ENCODE data around the gene MSLN. TPM values are rescaled to one million over a fixed set of nuclear protein-coding genes. Genes with fewer than 3 reads are reported as not detected.

MSLN gene
- total and polyA plus RNA-seq, 2 of the 13 experiments (the other 11 are each of a cell fraction or from before 2014, with no cell fraction given): 2.0 to 2.3 TPM

- TF ChIP-seq PITX1 (CRISPR knock-in tag; IDR thresholded peaks at IDR 0.05) (peak; percentile 48; the same call in 1 of the 2 replicates), ZNF430 (CRISPR knock-in tag; IDR thresholded peaks at IDR 0.05) (0 out of 2 replicates have a peak, but pooled peaks have one; percentile 33), MATR3 (CRISPR knock-in tag; IDR thresholded peaks at IDR 0.05) (no peak), AGO2 (optimal IDR thresholded peaks at IDR 0.05; ENCODE audit: low read depth, low read length) (peak; percentile 50), ZFX (CRISPR knock-in tag; IDR thresholded peaks at IDR 0.05; ENCODE audit: low read depth) (peak; percentile 54; the same call in 1 of the 2 replicates), KDM3A (CRISPR knock-in tag; IDR thresholded peaks at IDR 0.05; ENCODE audit: low read depth) (no peak), HNF4A (CRISPR knock-in tag; IDR thresholded peaks at IDR 0.05) (no peak), ARID4A (CRISPR knock-in tag; IDR thresholded peaks at IDR 0.05; ENCODE audit: borderline replicate concordance) (peak; percentile 44), ATF1 (CRISPR knock-in tag; IDR thresholded peaks at IDR 0.05) (no peak), TFDP1 (CRISPR knock-in tag; IDR thresholded peaks at IDR 0.05; ENCODE audit: borderline replicate concordance) (peak; percentile 83), ZNF224 (CRISPR knock-in tag; IDR thresholded peaks at IDR 0.05) (no peak), ZBTB26 (CRISPR knock-in tag; IDR thresholded peaks at IDR 0.05; ENCODE audit: borderline replicate concordance) (0 out of 2 replicates have a peak, but pooled peaks have one; percentile 29), MEIS2 (CRISPR knock-in tag; IDR thresholded peaks at IDR 0.05) (0 out of 2 replicates have a peak, but pooled peaks have one; percentile 13), ZNF740 (CRISPR knock-in tag; IDR thresholded peaks at IDR 0.05) (peak; percentile 98), ZNF580 (CRISPR knock-in tag; IDR thresholded peaks at IDR 0.05; ENCODE audit: borderline replicate concordance, low read depth) (peak; percentile 27; the same call in 1 of the 2 replicates), PAF1 (CRISPR knock-in tag; IDR thresholded peaks at IDR 0.05) (no peak), MAX (IDR thresholded peaks at IDR 0.05) (peak; percentile 56), ZBTB33 (CRISPR knock-in tag; IDR thresholded peaks at IDR 0.05) (peak; percentile 86; the same call in 1 of the 2 replicates), SP2 (CRISPR knock-in tag; IDR thresholded peaks at IDR 0.05) (peak; percentile 72)
These were observed 45.7 kb upstream of the MSLN start, which contains the start of gene METRN (continued) for GRCh38 chr16:714558-715476.

Measured in HepG2 (cell line).